Gastroesophageal sphincter (tissue), 3 donors: ENCODE results near the gene CCL16.

ENCODE experiments used
- CTCF ChIP-seq, 4 experiments: fragments of 200-600 bp in 2 of 4; fragments of 450-650 bp in 2 of 4; sonication (generic) in 1 of 4; IDR thresholded peaks; one replicate each; pipeline ENCODE4 v1.5.1; 2017 to 2019; ENCODE audit warnings: antibody characterized with exemption in 4 of 4, mild to moderate bottlenecking in 2 of 4, moderate library complexity in 2 of 4
- POLR2A ChIP-seq, 2 donors: fragments of 450-650 bp; IDR thresholded peaks; one replicate each; pipeline ENCODE4 v1.6.1; 2017; ENCODE audit warnings: antibody characterized with exemption in 2 of 2, mild to moderate bottlenecking in 2 of 2, moderate library complexity in 1 of 2
- POLR2AphosphoS5 ChIP-seq: sonication (generic); formaldehyde crosslinking; IDR thresholded peaks from one replicate; pipeline ENCODE4 v1.6.1; 2017; ENCODE audit warnings: antibody characterized with exemption

GRCh38 chr17:36016555-36016954, 35.3 kb upstream of the CCL16 start:
- TF ChIP-seq CTCF (IDR thresholded peaks at IDR 0.05) (no peak), POLR2A (IDR thresholded peaks at IDR 0.05) (no peak), POLR2AphosphoS5 (no peak)
